Measurements from ENCODE around the gene WDR59. TPM values are rescaled to one million over a fixed set of nuclear protein-coding genes. Genes with fewer than 3 reads are reported as not detected.
A peak's percentile ranks its signal among the peaks of the same experiment; 100 is the strongest.

Gene WDR59
- total RNA-seq, 4 donors from 2014 or later, result 26.2 to 153 (median 59.1) TPM

DNA sequence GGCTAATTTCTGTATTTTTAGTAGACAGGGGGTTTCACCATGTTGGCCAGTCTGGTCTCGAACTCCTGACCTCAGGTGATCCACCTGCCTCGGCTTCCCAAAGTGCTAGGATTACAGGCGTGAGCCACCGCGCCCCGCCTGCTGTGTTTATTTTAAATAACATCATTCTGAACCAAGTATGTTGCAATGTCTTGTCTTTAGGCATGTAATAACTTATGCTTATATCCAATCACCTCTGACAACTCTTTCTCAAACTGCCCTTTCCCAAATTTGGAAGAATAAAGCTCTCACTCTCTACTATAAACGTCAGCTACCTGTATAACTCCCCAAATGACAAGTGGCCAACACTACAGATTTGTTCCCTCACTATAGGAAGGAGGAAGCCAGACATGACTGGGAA lies 107.2 kb downstream of the WDR59 start:
- Histone ChIP-seq H3K4me1 (peaks cover 11% of the 10 kb centered on the region), H3K36me3 (peaks cover 31% of the 10 kb centered on the region), H3K4me3 (no peak overlapping the region), H3K27ac (peak overlapping the region; percentile 23), H3K9me3 (no peaks in the 10 kb centered on the region), H3K27me3 (no peaks in the 10 kb centered on the region)
- no peak for TF ChIP-seq POLR2A (IDR thresholded peaks at IDR 0.05)
- DNase-seq (ENCODE audit: low spot score in 2 of 2), result no peak
- 59% methylated on average over 7 of the region's 7 CpGs for WGBS

- DNase-seq (ENCODE audit: low spot score in 2 of 2), result no peak
- Histone ChIP-seq H3K9me3 (no peaks in the 10 kb centered on the region), H3K27ac (no peak overlapping the region), H3K4me3 (no peak overlapping the region), H3K27me3 (no peaks in the 10 kb centered on the region), H3K36me3 (peaks cover 28% of the 10 kb centered on the region), H3K4me1 (peaks cover 11% of the 10 kb centered on the region)
- TF ChIP-seq EP300 (IDR thresholded peaks at IDR 0.05) (no peak), POLR2AphosphoS5 (IDR thresholded peaks at IDR 0.05) (no peak), POLR2A (IDR thresholded peaks at IDR 0.05) (no peak), CTCF (IDR thresholded peaks at IDR 0.05) (no peak)
- WGBS, result 58% methylated on average over 1 of the region's 13 CpGs
These were observed 109.9 kb downstream of the WDR59 start for GRCh38 chr16:74874912-74875546.

DNA sequence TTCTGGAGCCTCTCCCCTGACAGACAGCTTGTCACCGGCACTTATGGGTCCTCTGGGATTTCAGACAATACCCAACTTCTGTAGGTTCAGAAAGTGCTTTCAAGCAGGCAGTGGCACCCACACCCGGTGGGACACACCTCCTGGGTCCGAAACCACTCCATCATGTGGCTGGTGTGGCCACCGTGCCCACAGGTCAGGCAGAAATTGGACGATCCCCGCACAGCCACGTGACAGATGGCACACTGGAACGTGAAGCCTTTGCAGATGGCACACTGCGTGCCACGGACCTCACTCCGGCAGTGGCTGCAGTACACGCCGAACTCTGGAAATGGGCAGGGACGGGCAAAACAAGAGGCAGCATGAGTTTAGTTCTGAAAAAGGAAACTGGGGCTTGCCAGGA lies 110.8 kb downstream of the WDR59 start:
- peaks cover 27% of the 10 kb centered on the region for H3K36me3 ChIP-seq
- peaks cover 11% of the 10 kb centered on the region for H3K4me1 ChIP-seq
- H3K27me3 ChIP-seq, result no peaks in the 10 kb centered on the region
- no peaks in the 10 kb centered on the region for H3K9me3 ChIP-seq
- H3K4me3 ChIP-seq, result no peak overlapping the region
- no peak for DNase-seq (ENCODE audit: low spot score in 2 of 2)
- WGBS, result 67% methylated on average over 13 of the region's 14 CpGs
- TF ChIP-seq CTCF (IDR thresholded peaks at IDR 0.05), result no peak
- no peak for TF ChIP-seq POLR2A (IDR thresholded peaks at IDR 0.05)
- no peak for TF ChIP-seq EP300 (IDR thresholded peaks at IDR 0.05)
- no peak for TF ChIP-seq POLR2AphosphoS5 (IDR thresholded peaks at IDR 0.05)
- H3K27ac ChIP-seq, result no peak overlapping the region

DNA sequence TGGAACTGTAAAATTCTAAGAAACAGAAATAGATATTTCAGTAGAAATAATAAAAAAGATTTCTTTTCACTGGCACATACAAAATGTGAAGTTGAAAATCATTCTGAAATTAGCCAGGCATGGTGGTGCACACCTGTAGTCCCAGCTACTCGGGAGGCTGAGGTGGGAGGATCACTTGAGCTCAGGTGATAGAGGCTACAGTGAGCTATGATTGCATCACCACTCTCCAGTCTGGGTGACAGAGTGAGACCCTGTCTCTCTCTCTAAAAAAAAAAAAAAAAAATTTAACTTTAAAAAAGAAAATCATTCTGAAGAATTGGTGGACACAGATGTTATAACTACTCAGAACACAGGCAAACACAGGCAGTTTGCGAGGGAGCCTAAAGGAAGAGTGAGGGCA lies 112.6 kb downstream of the WDR59 start:
- Histone ChIP-seq H3K9me3 (no peaks in the 10 kb centered on the region), H3K27me3 (no peaks in the 10 kb centered on the region), H3K36me3 (peaks cover 21% of the 10 kb centered on the region), H3K4me1 (peaks cover 6% of the 10 kb centered on the region), H3K4me3 (no peak overlapping the region), H3K27ac (no peak overlapping the region)
- no peak for DNase-seq (ENCODE audit: low spot score in 2 of 2)
- TF ChIP-seq POLR2A (IDR thresholded peaks at IDR 0.05) (no peak), CTCF (IDR thresholded peaks at IDR 0.05) (no peak), EP300 (IDR thresholded peaks at IDR 0.05) (no peak), POLR2AphosphoS5 (IDR thresholded peaks at IDR 0.05) (no peak)
- 100% methylated on average over 2 of the region's 2 CpGs for WGBS

- 85% methylated on average over 5 of the region's 5 CpGs for WGBS
- Histone ChIP-seq H3K9me3 (no peaks in the 10 kb centered on the region), H3K27ac (no peak overlapping the region), H3K27me3 (no peaks in the 10 kb centered on the region), H3K4me3 (no peak overlapping the region), H3K36me3 (peaks cover 21% of the 10 kb centered on the region), H3K4me1 (peaks cover 6% of the 10 kb centered on the region)
- DNase-seq (ENCODE audit: low spot score in 2 of 2), result no peak
- no peak for TF ChIP-seq POLR2A (IDR thresholded peaks at IDR 0.05)
- TF ChIP-seq EP300 (IDR thresholded peaks at IDR 0.05), result no peak
- no peak for TF ChIP-seq POLR2AphosphoS5 (IDR thresholded peaks at IDR 0.05)
- TF ChIP-seq CTCF (IDR thresholded peaks at IDR 0.05), result no peak
These were observed 113.3 kb downstream of the WDR59 start for GRCh38 chr16:74871608-74872007.

DNA sequence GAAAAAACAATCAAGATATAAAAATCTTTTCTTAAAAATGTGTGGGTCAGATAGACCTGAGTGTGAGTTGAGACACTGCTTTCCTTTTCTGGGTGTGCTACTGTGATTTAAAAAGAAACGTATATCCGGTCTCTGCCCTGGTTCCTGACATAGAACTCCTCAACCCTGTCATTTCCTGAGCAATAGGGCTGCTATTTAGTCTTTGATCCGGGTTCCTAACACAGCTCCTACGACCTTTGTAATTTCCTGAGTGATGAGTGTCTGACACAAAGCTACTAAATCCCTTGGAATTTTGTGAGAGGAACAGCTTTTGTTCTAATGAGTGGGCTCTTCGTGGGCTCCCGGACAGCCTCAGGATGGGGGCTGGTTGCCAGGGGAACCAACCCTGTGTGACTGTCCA lies 116.4 kb downstream of the WDR59 start:
- Histone ChIP-seq H3K36me3 (peaks cover 11% of the 10 kb centered on the region), H3K4me3 (no peak overlapping the region), H3K4me1 (peaks cover 6% of the 10 kb centered on the region), H3K9me3 (no peaks in the 10 kb centered on the region), H3K27ac (no peak overlapping the region), H3K27me3 (no peaks in the 10 kb centered on the region)
- TF ChIP-seq POLR2AphosphoS5 (IDR thresholded peaks at IDR 0.05) (no peak), CTCF (IDR thresholded peaks at IDR 0.05) (no peak), EP300 (IDR thresholded peaks at IDR 0.05) (no peak), POLR2A (IDR thresholded peaks at IDR 0.05) (no peak)
- WGBS, result 28% methylated on average over 6 of the region's 6 CpGs
- no peak for DNase-seq (ENCODE audit: low spot score in 2 of 2)
